ENCODE measurements around the gene SGPP2. TPM values are rescaled to one million over a fixed set of nuclear protein-coding genes. Genes with fewer than 3 reads are reported as not detected.

SGPP2 gene
- total RNA-seq, 2 experiments from 2014 or later: 1.7 TPM

GRCh38 chr2:222459983-222460382 is 35.6 kb downstream of the SGPP2 start:
- no peaks in the 10 kb centered on the region for H3K27me3 ChIP-seq (ENCODE audit: control insufficient read depth in 1 of 2, insufficient read depth in 2 of 2, low read length in 2 of 2)
- H3K4me3 Mint-ChIP-seq: no peak overlapping the region
- no peak for ATAC-seq (ENCODE audit: poor library complexity)
- ChIA-PET CTCF (no interaction called here), POLR2A (no interaction called here)
- TF ChIP-seq, protein P1, sequence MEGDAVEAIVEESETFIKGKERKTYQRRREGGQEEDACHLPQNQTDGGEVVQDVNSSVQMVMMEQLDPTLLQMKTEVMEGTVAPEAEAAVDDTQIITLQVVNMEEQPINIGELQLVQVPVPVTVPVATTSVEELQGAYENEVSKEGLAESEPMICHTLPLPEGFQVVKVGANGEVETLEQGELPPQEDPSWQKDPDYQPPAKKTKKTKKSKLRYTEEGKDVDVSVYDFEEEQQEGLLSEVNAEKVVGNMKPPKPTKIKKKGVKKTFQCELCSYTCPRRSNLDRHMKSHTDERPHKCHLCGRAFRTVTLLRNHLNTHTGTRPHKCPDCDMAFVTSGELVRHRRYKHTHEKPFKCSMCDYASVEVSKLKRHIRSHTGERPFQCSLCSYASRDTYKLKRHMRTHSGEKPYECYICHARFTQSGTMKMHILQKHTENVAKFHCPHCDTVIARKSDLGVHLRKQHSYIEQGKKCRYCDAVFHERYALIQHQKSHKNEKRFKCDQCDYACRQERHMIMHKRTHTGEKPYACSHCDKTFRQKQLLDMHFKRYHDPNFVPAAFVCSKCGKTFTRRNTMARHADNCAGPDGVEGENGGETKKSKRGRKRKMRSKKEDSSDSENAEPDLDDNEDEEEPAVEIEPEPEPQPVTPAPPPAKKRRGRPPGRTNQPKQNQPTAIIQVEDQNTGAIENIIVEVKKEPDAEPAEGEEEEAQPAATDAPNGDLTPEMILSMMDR (IDR thresholded peaks at IDR 0.05): no peak
- no peaks in the 10 kb centered on the region for H3K9me3 ChIP-seq (ENCODE audit: control insufficient read depth in 1 of 2, insufficient read depth in 1 of 2, low read length in 2 of 2)
- DNase-seq: no peak
- H3K27ac Mint-ChIP-seq: no peak overlapping the region
- H3K27me3 Mint-ChIP-seq: peaks cover 3% of the 10 kb centered on the region
- H3K4me1 Mint-ChIP-seq (ENCODE audit: low read depth): no peaks in the 10 kb centered on the region
- H3K36me3 Mint-ChIP-seq (ENCODE audit: low read depth): no peaks in the 10 kb centered on the region
- H3K4me3 ChIP-seq (ENCODE audit: low read length): no peak overlapping the region
- H3K27ac ChIP-seq (ENCODE audit: low read depth in 1 of 2, low read length in 2 of 2): no peak overlapping the region
- H3K4me1 ChIP-seq (ENCODE audit: insufficient read depth, low read length): no peaks in the 10 kb centered on the region
- H3K9me3 Mint-ChIP-seq: no peaks in the 10 kb centered on the region
- intact Hi-C loops (cut with DNase I, micrococcal nuclease): no loop called here
- H3K36me3 ChIP-seq (ENCODE audit: insufficient read depth, low read length): no peaks in the 10 kb centered on the region

GRCh38 chr2:222465746-222466145 is 41.4 kb downstream of the SGPP2 start:
- intact Hi-C loops (cut with DNase I, micrococcal nuclease): no loop called here
- no peaks in the 10 kb centered on the region for H3K9me3 Mint-ChIP-seq
- no peaks in the 10 kb centered on the region for H3K4me1 Mint-ChIP-seq (ENCODE audit: low read depth)
- H3K9me3 ChIP-seq (ENCODE audit: control insufficient read depth in 1 of 2, insufficient read depth in 1 of 2, low read length in 2 of 2): no peaks in the 10 kb centered on the region
- peaks cover 19% of the 10 kb centered on the region for H3K27me3 Mint-ChIP-seq
- TF ChIP-seq, protein P1 (IDR thresholded peaks at IDR 0.05): no peak
- ChIA-PET POLR2A (no interaction called here), CTCF (no interaction called here)
- ATAC-seq (ENCODE audit: poor library complexity) (no peak), DNase-seq (no peak)
- H3K36me3 Mint-ChIP-seq (ENCODE audit: low read depth): no peaks in the 10 kb centered on the region
- H3K4me3 ChIP-seq (ENCODE audit: low read length): no peak overlapping the region
- H3K27ac Mint-ChIP-seq: no peak overlapping the region
- H3K27ac ChIP-seq (ENCODE audit: low read depth in 1 of 2, low read length in 2 of 2): no peak overlapping the region
- no peaks in the 10 kb centered on the region for H3K36me3 ChIP-seq (ENCODE audit: insufficient read depth, low read length)
- H3K27me3 ChIP-seq (ENCODE audit: control insufficient read depth in 1 of 2, insufficient read depth in 2 of 2, low read length in 2 of 2): no peaks in the 10 kb centered on the region
- no peak overlapping the region for H3K4me3 Mint-ChIP-seq
- H3K4me1 ChIP-seq (ENCODE audit: insufficient read depth, low read length): no peaks in the 10 kb centered on the region

DNA sequence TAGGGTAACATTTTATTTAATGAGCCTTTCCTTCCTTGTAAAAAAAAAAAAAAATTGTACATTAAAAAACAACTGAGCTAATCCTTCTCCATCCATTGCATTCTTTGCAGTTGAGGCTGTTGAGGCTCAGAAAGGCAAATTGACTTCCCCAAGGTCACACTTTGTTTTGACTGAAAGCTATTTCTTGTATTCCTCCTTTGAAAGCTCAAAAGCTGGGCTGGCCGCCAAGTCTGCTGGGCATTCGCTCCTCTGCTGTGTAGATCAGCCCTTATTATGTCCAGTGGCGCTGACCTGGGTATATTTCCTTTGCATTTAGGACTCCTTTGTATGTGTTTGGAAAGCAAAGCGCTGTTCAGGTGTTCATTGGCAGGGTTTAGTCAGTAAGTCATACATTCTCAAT is 44.0 kb downstream of the SGPP2 start:
- H3K27me3 ChIP-seq (ENCODE audit: control insufficient read depth in 1 of 2, insufficient read depth in 2 of 2, low read length in 2 of 2): no peaks in the 10 kb centered on the region
- H3K27ac ChIP-seq (ENCODE audit: low read depth in 1 of 2, low read length in 2 of 2): no peak overlapping the region
- H3K4me3 ChIP-seq (ENCODE audit: low read length): no peak overlapping the region
- Mint-ChIP-seq H3K9me3 (no peaks in the 10 kb centered on the region), H3K27me3 (peaks cover 19% of the 10 kb centered on the region), H3K4me3 (no peak overlapping the region), H3K4me1 (ENCODE audit: low read depth) (no peaks in the 10 kb centered on the region), H3K27ac (no peak overlapping the region), H3K36me3 (ENCODE audit: low read depth) (no peaks in the 10 kb centered on the region)
- TF ChIP-seq, protein P1 (IDR thresholded peaks at IDR 0.05): no peak
- intact Hi-C loops (cut with DNase I, micrococcal nuclease): no loop called here
- no peaks in the 10 kb centered on the region for H3K36me3 ChIP-seq (ENCODE audit: insufficient read depth, low read length)
- ChIA-PET POLR2A (no interaction called here), CTCF (interaction anchor here (1.2 kb wide), 1 partner anchor 821 kb away, joined by 4 read pairs; no protein-coding TSS in a partner anchor)
- DNase-seq (no peak), ATAC-seq (ENCODE audit: poor library complexity) (no peak)
- no peaks in the 10 kb centered on the region for H3K4me1 ChIP-seq (ENCODE audit: insufficient read depth, low read length)
- no peaks in the 10 kb centered on the region for H3K9me3 ChIP-seq (ENCODE audit: control insufficient read depth in 1 of 2, insufficient read depth in 1 of 2, low read length in 2 of 2)
